B cell (primary cell): ENCODE measurements around the gene CRYGN. TPM values are rescaled to one million over a fixed set of nuclear protein-coding genes. Genes with fewer than 3 reads are reported as not detected.

Source experiments
- ATAC-seq: fragments of 200-7000 bp; cut with Tn5 transposase; one replicate; pipeline ENCODE4 v1.10.0; 2021; ENCODE audit warnings: low read depth, mild to moderate bottlenecking, moderate number of reproducible peaks, moderate library complexity
- CTCF ChIA-PET: fragments of 350-600 bp; sonication (Branson Sonifier 250); formaldehyde crosslinking; loops from one replicate; lab custom pipeline; 2021; ENCODE audit warnings: antibody characterized with exemption, inconsistent platforms; lab: Charles Lee
- POLR2A ChIA-PET: fragments of 350-600 bp; sonication (Branson Sonifier 250); formaldehyde crosslinking; loops from one replicate; lab custom pipeline; 2021; ENCODE audit warnings: antibody characterized with exemption; lab: Charles Lee
- DNase-seq: peaks from one replicate; pipeline ENCODE4 v3.0.0; 2013
- H2AFZ ChIP-seq: 2 replicates; pipeline ENCODE4 v1.6.1; 2012; ENCODE audit warnings: mild to moderate bottlenecking, low read depth, low read length; ENCODE audit not compliant: insufficient read depth, poor library complexity, severe bottlenecking
- H3K27ac ChIP-seq, 2 donors: 1 replicate in 1 of 2; 2 replicates in 1 of 2; pipeline ENCODE4 v1.5.1; 2012 to 2013; ENCODE audit warnings: low read length in 2 of 2, mild to moderate bottlenecking in 2 of 2, moderate library complexity in 1 of 2
- H3K27me3 ChIP-seq, 4 experiments: fragments of 200-600 bp in 1 of 4; sonication (generic) in 1 of 4; replicated peaks in 1 of 4; 1 replicate in 2 of 4; 2 replicates in 2 of 4; pipeline versions ENCODE4 v1.6.1 to v1.7.0; 2013 to 2016; ENCODE audit warnings: low read length in 3 of 4, mild to moderate bottlenecking in 2 of 4, mixed read lengths in 1 of 4, moderate library complexity in 1 of 4; ENCODE audit not compliant: insufficient read depth in 4 of 4, control insufficient read depth in 3 of 4; ENCODE audit errors: control extremely low read depth in 1 of 4
- H3K36me3 ChIP-seq, 2 experiments: replicated peaks in 1 of 2; 1 replicate in 1 of 2; 2 replicates in 1 of 2; pipeline versions ENCODE4 v1.6.1 to v1.7.1; 2013; ENCODE audit warnings: low read length in 1 of 2; ENCODE audit not compliant: insufficient read depth in 2 of 2, control insufficient read depth in 1 of 2; ENCODE audit errors: control extremely low read depth in 1 of 2, extremely low read depth in 1 of 2
- H3K4me1 ChIP-seq, 2 donors: fragments of 200-600 bp in 1 of 2; sonication (generic) in 1 of 2; 1 replicate in 1 of 2; 2 replicates in 1 of 2; pipeline versions ENCODE4 v1.5.1 to v1.6.1; 2013 to 2017; ENCODE audit warnings: low read length in 2 of 2; ENCODE audit not compliant: control insufficient read depth in 2 of 2, insufficient read depth in 2 of 2
- H3K4me2 ChIP-seq: replicated peaks from 2 replicates; pipeline ENCODE3; 2012; ENCODE audit warnings: mild to moderate bottlenecking, low read depth, low read length; ENCODE audit not compliant: poor library complexity, severe bottlenecking
- H3K4me3 ChIP-seq, 5 experiments: fragments of 200-600 bp in 1 of 5; sonication (generic) in 1 of 5; 1 replicate in 3 of 5; 2 replicates in 2 of 5; pipeline versions ENCODE4 v1.5.1 to v1.7.0; 2011 to 2016; ENCODE audit warnings: low read length in 4 of 5, mild to moderate bottlenecking in 4 of 5, low read depth in 2 of 5, control low read depth in 1 of 5, moderate library complexity in 1 of 5; ENCODE audit not compliant: insufficient read depth in 1 of 5; ENCODE audit errors: control extremely low read depth in 1 of 5, extremely low read depth in 1 of 5
- H3K79me2 ChIP-seq: fragments of 200-600 bp; sonication (generic); one replicate; pipeline ENCODE4 v1.6.0; 2016; ENCODE audit warnings: low read length; ENCODE audit not compliant: control insufficient read depth, insufficient read depth
- H3K9ac ChIP-seq: fragments of 200-600 bp; sonication (generic); 2 replicates; pipeline ENCODE4 v1.6.1; 2017; ENCODE audit warnings: mild to moderate bottlenecking, low read length, moderate library complexity
- H3K9me3 ChIP-seq, 3 donors: one replicate each; pipeline versions ENCODE4 v1.6.1 to v1.7.1; 2013; ENCODE audit warnings: low read length in 2 of 3; ENCODE audit not compliant: control insufficient read depth in 2 of 3, insufficient read depth in 1 of 3; ENCODE audit errors: control extremely low read depth in 1 of 3
- H4K20me1 ChIP-seq: 2 replicates; pipeline ENCODE4 v1.6.0; 2012; ENCODE audit warnings: mild to moderate bottlenecking, low read length; ENCODE audit not compliant: insufficient read depth, control insufficient read depth, poor library complexity, severe bottlenecking
- H3K27ac Mint-ChIP-seq: one replicate; pipeline ENCODE4 v1.8.0; 2021; ENCODE audit warnings: mixed read lengths
- H3K27me3 Mint-ChIP-seq: one replicate; pipeline ENCODE4 v1.8.0; 2021; ENCODE audit warnings: mixed read lengths
- H3K4me1 Mint-ChIP-seq: one replicate; pipeline ENCODE4 v1.8.0; 2021; ENCODE audit warnings: mixed read lengths
- H3K4me3 Mint-ChIP-seq: one replicate; pipeline ENCODE4 v1.8.0; 2021; ENCODE audit warnings: mixed read lengths
- H3K9me3 Mint-ChIP-seq: one replicate; pipeline ENCODE4 v1.8.0; 2022; ENCODE audit warnings: mixed read lengths; ENCODE audit not compliant: insufficient read depth
- EZH2 ChIP-seq: IDR thresholded peaks from 2 replicates; pipeline ENCODE4 v1.6.1; 2012; ENCODE audit warnings: borderline replicate concordance, low read depth, mild to moderate bottlenecking, moderate library complexity, low read length; ENCODE audit not compliant: insufficient read depth, poor library complexity, severe bottlenecking
- WGBS: methylation state at CpG from one replicate; pipeline ENCODE4 v1.1.5; 2013; ENCODE audit warnings: missing lambda C conversion rate; ENCODE audit not compliant: insufficient coverage; 5-methylcytosine and 5-hydroxymethylcytosine counted together
- intact Hi-C: fragments of 100-400 bp; cut with micrococcal nuclease; formaldehyde crosslinking; loops from one replicate; pipeline ENCODE4 v1.10.0; 2022
- polyA plus RNA-seq: library from polyadenylated mRNA; depleted of rRNA; stranded (reverse); fragments of >200 nt; gene quantifications from 2 replicates; pipeline ENCODE4 v1.2.3, GENCODE V29; 2012
- total RNA-seq, 2 donors: library from RNA; stranded (reverse); fragments of 120-200 nt in 1 of 2; gene quantifications; 1 replicate in 1 of 2; 2 replicates in 1 of 2; pipeline versions ENCODE4 v1.2.3 to v1.2.4, GENCODE V29; 2013 to 2022
- TF ChIP-seq, protein P1 (sequence below): fragments of 200-600 bp; IDR thresholded peaks from one replicate; pipeline ENCODE4 v1.8.0; 2022; ENCODE audit warnings: antibody characterized with exemption, mild to moderate bottlenecking

The CRYGN gene
- total and polyA plus RNA-seq, 2 donors (not counting 1 experiment from before 2014, with no cell fraction given): not detected

DNA sequence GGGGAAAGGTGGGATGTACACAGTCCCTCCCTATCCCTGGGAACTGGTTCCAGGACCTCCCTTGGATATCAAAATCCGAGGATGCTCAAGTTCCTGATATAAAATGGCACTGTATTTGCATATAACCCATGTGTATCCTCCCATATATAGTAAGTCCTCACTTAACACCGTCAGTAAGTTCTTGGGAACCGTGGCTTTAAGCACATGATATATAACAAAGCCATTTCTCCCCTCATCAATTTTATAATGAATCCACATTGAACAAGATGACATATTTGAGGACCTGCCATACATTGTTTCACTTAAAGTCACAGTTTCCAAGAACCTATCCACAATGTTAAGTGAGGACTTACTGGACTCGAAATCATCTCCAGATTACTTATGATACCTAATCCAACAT is 5.4 kb downstream of the CRYGN start:
- intact Hi-C loops: no loop called here
- no peaks in the 10 kb centered on the region for H4K20me1 ChIP-seq
- Mint-ChIP-seq H3K4me1 (peaks cover 9% of the 10 kb centered on the region), H3K27me3 (peaks cover 15% of the 10 kb centered on the region), H3K27ac (no peak overlapping the region), H3K9me3 (no peaks in the 10 kb centered on the region), H3K4me3 (no peak overlapping the region)
- CTCF ChIA-PET: no interaction called here
- POLR2A ChIA-PET: no interaction called here
- no peak overlapping the region for H2AFZ ChIP-seq
- peaks cover 0 to 18% (median 6%) of the 10 kb centered on the region in 4 experiments for H3K27me3 ChIP-seq
- no peak for ATAC-seq
- no peak for DNase-seq
- 89% methylated on average over 2 of the region's 4 CpGs for WGBS
- no peaks in the 10 kb centered on the region for H3K79me2 ChIP-seq
- H3K4me3 ChIP-seq: no peak overlapping the region
- TF ChIP-seq EZH2: no peak
- no peak overlapping the region for H3K27ac ChIP-seq
- no peaks in the 10 kb centered on the region for H3K36me3 ChIP-seq
- peaks cover 0 to 3% (median 0%) of the 10 kb centered on the region in 3 donors for H3K9me3 ChIP-seq
- peaks cover 14 to 16% of the 10 kb centered on the region in 2 donors for H3K4me1 ChIP-seq
- H3K9ac ChIP-seq: no peak overlapping the region
- H3K4me2 ChIP-seq: no peak overlapping the region

DNA sequence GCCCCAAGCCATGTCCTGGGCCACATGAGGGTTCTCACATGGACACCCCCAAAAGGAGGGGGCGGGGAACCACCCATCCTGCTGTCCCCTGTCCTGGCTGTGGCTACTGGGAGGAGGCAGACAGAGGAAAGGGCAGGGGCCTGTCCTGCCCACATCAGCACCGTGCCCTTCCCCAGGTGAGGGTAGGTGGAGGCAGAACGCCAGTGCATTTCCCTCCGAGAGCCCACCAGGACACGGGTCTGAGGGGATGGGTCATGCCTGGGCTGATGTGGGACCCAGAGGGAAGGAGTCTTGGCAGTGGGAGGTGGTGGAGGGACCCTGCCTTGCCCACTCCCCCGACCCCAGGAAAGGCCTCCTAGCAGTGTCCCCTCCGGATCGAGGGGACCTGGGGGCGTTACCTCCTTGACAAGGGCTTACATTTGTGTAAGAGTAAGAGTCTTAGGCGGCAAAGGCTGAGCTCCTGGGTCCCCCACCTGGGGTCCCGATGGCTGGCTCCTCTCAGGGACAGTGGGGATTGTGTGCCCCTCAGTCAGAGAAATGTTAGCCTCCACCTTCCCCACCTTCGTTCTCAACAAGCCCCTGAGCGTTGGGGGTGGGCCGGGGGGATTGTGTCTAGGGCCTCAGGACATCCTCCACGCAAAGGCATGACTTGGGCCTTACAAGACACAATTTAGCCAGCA is 6.1 kb downstream of the CRYGN start:
- Histone ChIP-seq H3K27ac (no peak overlapping the region), H3K9me3 (peaks cover 0 to 3% (median 0%) of the 10 kb centered on the region in 3 donors), H3K4me2 (no peak overlapping the region), H3K27me3 (peaks cover 0 to 12% (median 2%) of the 10 kb centered on the region in 4 experiments), H3K4me3 (no peak overlapping the region), H3K9ac (no peak overlapping the region), H4K20me1 (no peaks in the 10 kb centered on the region), H2AFZ (no peak overlapping the region), H3K36me3 (no peaks in the 10 kb centered on the region), H3K4me1 (peaks cover 19 to 21% of the 10 kb centered on the region in 2 donors), H3K79me2 (no peaks in the 10 kb centered on the region)
- DNase-seq: no peak
- ChIA-PET POLR2A (no interaction called here), CTCF (interaction anchor here (0.9 kb wide), 1 partner anchor 14 kb away, joined by 3 read pairs; no protein-coding TSS in a partner anchor)
- peaks cover 14% of the 10 kb centered on the region for H3K4me1 Mint-ChIP-seq
- 97% methylated on average over 12 of the region's 15 CpGs for WGBS
- no peak overlapping the region for H3K27ac Mint-ChIP-seq
- no peak for ATAC-seq
- no peak overlapping the region for H3K4me3 Mint-ChIP-seq
- intact Hi-C loops: no loop called here
- peaks cover 13% of the 10 kb centered on the region for H3K27me3 Mint-ChIP-seq
- no peak for TF ChIP-seq EZH2
- TF ChIP-seq, protein P1, sequence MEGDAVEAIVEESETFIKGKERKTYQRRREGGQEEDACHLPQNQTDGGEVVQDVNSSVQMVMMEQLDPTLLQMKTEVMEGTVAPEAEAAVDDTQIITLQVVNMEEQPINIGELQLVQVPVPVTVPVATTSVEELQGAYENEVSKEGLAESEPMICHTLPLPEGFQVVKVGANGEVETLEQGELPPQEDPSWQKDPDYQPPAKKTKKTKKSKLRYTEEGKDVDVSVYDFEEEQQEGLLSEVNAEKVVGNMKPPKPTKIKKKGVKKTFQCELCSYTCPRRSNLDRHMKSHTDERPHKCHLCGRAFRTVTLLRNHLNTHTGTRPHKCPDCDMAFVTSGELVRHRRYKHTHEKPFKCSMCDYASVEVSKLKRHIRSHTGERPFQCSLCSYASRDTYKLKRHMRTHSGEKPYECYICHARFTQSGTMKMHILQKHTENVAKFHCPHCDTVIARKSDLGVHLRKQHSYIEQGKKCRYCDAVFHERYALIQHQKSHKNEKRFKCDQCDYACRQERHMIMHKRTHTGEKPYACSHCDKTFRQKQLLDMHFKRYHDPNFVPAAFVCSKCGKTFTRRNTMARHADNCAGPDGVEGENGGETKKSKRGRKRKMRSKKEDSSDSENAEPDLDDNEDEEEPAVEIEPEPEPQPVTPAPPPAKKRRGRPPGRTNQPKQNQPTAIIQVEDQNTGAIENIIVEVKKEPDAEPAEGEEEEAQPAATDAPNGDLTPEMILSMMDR: no peak
- H3K9me3 Mint-ChIP-seq: no peaks in the 10 kb centered on the region
